Cortex of kidney (tissue), 1 donor: ENCODE results near the gene PSENEN.
"Not testable (repeated sequence)": the region's sequence is repeated elsewhere in the genome, so short reads cannot be mapped to it uniquely, and the experiment has no call there.

Source experiments
- DNase-seq: peaks from one replicate; lab custom pipeline; 2025; lab: John Stamatoyannopoulos, UW

Gene PSENEN

GRCh38 chr19:35718345-35719041 is 27.0 kb upstream of the PSENEN start:
- DNase-seq: no peak

DNA sequence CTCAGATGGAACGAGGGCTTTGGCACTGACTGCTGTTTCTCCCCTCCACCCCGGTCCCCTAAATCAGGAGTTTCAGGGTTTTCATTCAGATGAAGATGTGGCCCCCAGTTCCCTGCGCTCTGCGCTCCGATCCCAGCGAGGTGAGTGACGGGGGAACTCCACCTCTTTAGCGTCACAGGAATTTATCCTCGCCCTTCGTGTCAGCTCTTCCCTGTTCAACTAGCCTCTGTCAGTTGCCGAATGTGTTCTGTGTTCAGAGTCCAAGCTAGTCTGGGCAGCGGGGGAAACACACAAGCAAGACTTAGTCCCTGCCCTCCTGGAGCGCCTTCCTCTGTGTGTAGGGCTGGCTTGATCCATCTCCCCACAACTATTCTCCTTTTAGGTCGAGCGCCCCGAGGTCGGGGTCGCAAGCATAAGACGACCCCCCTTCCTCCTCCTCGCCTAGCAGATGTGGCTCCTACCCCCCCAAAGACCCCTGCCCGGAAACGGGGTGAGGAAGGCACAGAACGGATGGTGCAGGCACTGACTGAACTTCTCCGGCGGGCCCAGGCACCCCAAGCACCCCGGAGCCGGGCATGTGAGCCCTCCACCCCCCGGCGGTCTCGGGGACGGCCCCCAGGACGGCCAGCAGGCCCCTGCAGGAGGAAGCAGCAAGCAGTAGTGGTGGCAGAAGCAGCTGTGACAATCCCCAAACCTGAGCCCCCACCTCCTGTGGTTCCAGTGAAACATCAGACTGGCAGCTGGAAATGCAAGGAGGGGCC is 25.9 kb upstream of the PSENEN start:
- DNase-seq: no peak

DNA sequence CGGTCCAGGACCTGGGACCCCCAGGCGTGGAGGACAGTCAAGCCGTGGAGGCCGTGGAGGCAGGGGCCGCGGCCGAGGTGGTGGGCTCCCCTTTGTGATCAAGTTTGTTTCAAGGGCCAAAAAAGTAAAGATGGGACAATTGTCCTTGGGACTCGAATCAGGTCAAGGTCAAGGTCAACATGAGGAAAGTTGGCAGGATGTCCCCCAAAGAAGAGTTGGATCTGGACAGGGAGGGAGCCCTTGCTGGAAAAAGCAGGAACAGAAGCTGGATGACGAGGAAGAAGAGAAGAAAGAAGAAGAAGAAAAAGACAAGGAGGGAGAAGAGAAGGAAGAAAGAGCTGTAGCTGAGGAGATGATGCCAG is 25.3 kb upstream of the PSENEN start:
- DNase-seq: no peak

DNA sequence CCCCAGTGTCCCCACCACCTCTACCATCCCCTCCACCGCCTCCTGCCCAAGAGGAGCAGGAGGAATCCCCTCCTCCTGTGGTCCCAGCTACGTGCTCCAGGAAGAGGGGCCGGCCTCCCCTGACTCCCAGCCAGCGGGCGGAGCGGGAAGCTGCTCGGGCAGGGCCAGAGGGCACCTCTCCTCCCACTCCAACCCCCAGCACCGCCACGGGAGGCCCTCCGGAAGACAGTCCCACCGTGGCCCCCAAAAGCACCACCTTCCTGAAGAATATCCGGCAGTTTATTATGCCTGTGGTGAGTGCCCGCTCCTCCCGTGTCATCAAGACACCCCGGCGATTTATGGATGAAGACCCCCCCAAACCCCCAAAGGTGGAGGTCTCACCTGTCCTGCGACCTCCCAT is 24.8 kb upstream of the PSENEN start:
- DNase-seq: no peak

DNA sequence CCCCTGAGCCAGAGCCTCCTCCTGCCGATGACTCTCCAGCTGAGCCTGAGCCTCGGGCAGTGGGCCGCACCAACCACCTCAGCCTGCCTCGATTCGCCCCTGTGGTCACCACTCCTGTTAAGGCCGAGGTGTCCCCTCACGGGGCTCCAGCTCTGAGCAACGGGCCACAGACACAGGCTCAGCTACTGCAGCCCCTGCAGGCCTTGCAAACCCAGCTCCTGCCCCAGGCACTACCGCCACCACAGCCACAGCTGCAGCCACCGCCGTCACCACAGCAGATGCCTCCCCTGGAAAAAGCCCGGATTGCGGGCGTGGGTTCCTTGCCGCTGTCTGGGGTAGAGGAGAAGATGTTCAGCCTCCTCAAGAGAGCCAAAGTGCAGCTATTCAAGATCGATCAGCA is 24.1 kb upstream of the PSENEN start:
- no peak for DNase-seq

- DNase-seq: no peak
These were observed 23.0 kb upstream of the PSENEN start for GRCh38 chr19:35722461-35722860.

GRCh38 chr19:35722897-35723296 is 22.6 kb upstream of the PSENEN start:
- no peak for DNase-seq

DNA sequence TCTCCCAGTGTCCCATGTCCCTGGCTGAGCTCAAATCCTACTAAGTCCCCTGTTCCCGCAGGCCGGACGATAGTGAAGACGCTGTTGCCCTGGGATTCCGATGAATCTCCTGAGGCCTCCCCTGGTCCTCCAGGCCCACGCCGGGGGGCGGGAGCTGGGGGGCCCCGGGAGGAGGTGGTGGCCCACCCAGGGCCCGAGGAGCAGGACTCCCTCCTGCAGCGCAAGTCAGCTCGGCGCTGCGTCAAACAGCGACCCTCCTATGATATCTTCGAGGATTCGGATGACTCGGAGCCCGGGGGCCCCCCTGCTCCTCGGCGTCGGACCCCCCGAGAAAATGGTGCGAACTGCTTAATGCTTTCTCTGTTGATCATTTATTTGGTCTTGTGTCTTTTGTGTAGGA is 21.8 kb upstream of the PSENEN start:
- no peak for DNase-seq

- DNase-seq: not testable (repeated sequence)
These were observed 21.3 kb upstream of the PSENEN start for GRCh38 chr19:35724132-35724531.

- DNase-seq: no peak
These were observed 20.9 kb upstream of the PSENEN start for GRCh38 chr19:35724560-35724959.

- DNase-seq: no peak
These were observed 20.1 kb upstream of the PSENEN start for GRCh38 chr19:35725216-35725861.

- no peak for DNase-seq
These were observed 18.1 kb upstream of the PSENEN start for GRCh38 chr19:35727053-35727955.

GRCh38 chr19:35727956-35728706 is 17.3 kb upstream of the PSENEN start:
- DNase-seq: no peak

DNA sequence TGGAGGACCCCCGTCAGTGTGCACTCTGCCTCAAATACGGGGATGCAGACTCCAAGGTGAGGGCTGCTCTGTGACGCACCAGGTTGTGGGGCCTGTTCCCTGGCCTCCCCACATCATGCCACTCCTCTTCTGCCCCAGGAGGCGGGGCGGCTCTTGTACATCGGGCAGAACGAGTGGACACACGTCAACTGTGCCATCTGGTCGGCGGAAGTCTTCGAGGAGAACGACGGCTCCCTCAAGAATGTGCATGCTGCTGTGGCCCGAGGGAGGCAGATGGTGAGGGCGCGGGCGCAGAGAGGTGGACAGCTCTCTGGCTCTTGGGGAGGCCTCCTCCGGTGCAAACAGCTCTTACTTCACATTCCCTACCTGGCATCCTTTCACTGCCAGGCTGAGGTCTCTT is 16.4 kb upstream of the PSENEN start:
- DNase-seq: no peak

- no peak for DNase-seq
These were observed 15.7 kb upstream of the PSENEN start for GRCh38 chr19:35729763-35730162.

- no peak for DNase-seq
These were observed 15.1 kb upstream of the PSENEN start for GRCh38 chr19:35730326-35730725.

GRCh38 chr19:35731353-35731752 is 14.1 kb upstream of the PSENEN start:
- DNase-seq: no peak

- DNase-seq: no peak
These were observed 13.6 kb upstream of the PSENEN start for GRCh38 chr19:35731779-35732405.

- DNase-seq: no peak
These were observed 12.8 kb upstream of the PSENEN start for GRCh38 chr19:35732540-35733179.
